HG02759 (cell line): ENCODE measurements around the gene MRGPRD.
"Not testable (repeated sequence)": the region's sequence is repeated elsewhere in the genome, so short reads cannot be mapped to it uniquely, and the experiment has no call there.

ENCODE experiments used
- ATAC-seq: cut with Tn5 transposase; IDR thresholded peaks from one replicate; pipeline ENCODE4 v1.9.1; 2021; ENCODE audit warnings: mild to moderate bottlenecking, moderate library complexity; ENCODE audit not compliant: unreplicated experiment

The MRGPRD gene

GRCh38 chr11:69006816-69007215, 26.0 kb upstream of the MRGPRD start:
- no peak for ATAC-seq

- ATAC-seq: no peak
Measured at GRCh38 chr11:69005631-69006368, 25.0 kb upstream of the MRGPRD start.

GRCh38 chr11:69005183-69005630, 24.4 kb upstream of the MRGPRD start:
- no peak for ATAC-seq

- no peak for ATAC-seq
Measured at GRCh38 chr11:69004411-69005182, 23.8 kb upstream of the MRGPRD start.

GRCh38 chr11:69003866-69004367, 23.1 kb upstream of the MRGPRD start:
- ATAC-seq: no peak

- no peak for ATAC-seq
Measured at GRCh38 chr11:69003301-69003865, 22.6 kb upstream of the MRGPRD start.

DNA sequence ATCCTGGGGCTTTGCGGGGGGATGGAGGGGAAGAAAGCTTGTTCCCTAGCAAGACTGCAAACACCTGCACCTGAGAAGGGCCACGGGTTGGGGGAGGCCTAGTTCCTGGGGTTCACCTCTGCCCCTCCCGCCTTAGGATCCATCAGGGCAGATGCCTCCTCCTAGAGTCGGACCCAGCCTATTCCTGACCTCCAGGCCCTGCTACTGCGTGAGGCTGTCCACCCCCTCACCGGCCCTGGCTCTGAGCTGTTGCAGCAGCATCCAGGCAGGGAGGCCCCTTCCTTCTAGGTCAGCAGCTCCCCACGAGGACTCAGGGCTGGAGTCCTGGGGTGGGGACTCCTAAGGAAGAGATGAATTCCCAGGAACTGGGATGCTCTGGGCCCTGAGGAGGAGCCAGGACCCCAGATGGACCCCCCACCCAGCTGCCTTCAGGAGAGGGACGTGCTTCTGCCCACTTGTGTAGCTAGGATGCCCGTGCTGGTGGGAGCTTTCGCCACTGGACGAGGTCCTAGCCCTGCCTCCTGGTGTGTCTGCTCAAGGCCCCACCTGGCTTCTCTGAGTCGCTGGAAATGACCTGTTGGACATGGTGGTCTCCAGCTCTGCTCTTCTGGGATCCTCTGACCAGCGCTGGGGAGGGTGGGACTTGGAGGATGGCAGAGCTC, 21.9 kb upstream of the MRGPRD start:
- ATAC-seq: no peak

DNA sequence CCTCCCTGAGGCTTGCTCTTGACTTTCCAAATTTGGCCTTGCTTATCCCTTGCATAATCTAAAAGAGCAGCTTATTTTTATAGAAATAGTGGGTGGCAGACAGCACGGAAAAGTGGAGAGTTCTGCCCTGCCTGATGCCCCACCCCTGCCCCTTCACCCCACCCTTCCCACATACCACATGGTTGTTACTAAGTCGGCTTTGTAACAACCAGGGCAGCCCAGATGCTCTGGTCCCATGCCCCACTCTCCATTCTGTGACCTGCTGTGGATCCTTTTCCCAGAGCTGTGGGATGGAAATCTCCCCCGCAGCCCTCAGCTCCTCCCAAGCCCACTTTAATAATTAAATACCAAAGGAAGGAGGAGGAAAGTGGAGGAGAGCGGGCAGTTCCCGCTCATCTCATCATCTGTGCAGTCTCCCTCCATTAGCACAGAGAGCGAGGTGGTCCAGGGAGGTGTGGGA, 21.4 kb upstream of the MRGPRD start:
- ATAC-seq: no peak

DNA sequence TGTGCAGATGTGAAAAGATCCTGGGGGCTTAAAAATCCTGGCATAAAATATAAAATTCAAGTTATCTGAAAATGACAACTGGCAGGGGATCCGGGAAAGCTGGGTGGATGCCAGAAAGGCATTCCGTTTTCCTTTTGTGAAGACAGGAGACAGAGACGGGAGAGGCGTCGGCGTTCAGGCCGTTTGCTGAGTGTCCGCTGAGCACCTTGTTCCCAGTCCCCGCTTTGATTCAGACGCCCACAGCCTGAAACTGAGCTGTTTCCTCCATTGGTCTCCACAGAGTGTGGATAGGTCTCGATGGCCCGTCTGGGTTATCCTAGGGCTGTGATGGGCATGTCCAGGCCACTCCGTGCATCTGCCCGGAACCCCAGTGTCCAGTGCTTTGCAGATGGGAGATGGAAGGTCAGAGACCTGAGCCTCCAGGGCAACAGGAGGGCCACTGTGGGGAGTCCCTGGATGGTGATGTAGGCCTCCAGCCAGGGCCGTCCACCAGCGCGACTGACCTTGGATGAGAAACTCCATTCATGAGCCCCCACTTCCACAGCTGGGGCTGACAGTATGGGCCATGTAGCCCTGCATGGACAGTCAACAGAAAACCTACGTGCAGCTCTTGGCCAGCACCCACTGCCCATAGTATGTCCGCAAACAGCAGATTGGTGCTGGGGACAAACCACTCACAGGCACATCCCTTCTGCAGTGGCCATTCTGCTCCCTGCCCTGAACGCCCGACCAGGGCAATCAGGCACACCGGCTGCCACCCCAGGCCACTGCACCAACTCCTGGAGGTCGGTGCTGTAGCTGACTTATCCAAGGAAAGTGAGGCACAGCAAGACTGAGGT, 20.7 kb upstream of the MRGPRD start:
- ATAC-seq: no peak

- ATAC-seq: no peak
Measured at GRCh38 chr11:69000831-69001242, 20.1 kb upstream of the MRGPRD start.

- no peak for ATAC-seq
Measured at GRCh38 chr11:69000391-69000790, 19.6 kb upstream of the MRGPRD start.

DNA sequence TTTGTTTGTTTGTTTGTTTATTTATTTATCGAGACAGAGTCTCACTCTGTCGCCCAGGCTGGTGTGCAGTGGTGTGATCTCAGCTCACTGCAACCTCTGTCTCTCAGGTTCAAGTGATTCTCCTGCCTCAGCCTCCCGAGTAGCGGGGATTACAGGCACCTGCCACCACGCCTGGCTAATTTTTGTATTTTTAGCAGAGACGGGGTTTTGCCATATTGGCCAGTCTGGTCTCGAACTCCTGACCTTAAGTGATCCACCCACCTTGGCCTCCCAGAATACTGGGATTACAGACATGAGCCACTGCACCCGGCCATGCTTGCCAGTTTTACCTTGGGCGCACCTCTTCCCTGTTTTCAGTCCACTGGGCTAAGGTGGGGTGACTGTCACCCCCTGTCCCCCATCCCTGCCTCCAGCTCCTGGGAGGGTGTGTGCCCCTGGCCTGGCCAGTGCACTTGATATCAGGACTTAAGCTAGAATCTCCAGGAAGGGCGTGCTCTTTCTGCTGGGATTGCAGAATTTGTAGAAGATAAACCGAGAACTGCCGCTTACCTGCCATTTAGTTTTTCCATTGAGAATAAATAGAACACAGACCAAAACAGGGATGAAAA, 19.1 kb upstream of the MRGPRD start:
- ATAC-seq: not testable (repeated sequence)

DNA sequence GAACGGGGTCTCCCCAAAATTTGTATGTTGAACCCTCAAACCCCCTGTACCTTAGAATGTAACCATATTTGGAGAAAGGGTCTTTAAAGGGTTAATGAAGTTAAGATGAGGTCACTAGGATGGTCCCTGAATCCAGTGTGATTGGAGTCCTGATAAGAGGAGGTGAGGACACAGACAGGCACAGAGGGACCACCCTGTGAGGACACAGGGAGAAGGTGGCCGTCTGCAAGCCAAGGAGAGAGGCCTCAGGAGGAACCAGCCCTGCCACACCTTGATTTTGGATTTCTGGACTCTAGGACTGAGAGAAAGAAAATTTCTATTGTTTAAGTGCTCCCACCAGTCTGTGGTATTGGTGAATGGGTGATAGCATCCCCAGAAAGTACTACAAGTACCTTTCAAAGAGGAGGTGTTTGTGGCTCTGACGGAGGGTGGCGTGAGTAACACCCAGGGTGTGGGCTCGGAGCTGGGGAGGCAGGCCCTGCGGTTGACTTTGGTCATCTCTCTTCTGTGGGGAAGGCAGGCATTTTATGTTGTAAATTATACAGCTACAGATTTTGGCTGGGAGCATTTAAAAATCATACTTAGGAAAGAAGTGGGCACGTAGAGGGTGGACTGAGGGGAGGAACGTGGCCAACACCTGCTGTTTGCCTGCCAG, 18.4 kb upstream of the MRGPRD start:
- ATAC-seq: no peak

DNA sequence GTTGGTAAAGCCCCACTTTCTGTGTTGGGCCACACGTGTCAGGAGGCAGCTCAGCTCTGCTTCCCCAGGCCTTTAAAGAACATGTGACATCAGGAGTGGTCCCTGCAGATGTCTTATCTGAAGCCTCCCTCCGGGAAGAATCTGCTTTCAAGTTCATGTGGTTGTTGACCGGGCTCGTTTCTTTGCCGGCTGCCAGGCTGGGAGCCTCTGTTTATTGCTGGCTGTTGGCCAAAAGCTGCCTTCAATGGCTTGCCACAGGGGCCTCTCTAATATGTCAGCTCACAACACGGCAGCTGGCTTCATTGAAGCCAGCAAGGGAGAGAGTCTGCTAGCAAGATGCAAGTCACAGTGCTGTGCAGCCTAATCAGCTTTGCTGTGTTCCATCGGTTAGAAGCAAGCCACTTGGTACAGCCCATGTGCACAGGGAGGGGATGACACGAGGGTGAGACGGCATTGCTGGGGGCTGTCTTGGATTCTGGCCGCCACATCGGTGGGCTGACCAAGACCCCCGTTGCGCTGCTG, 17.7 kb upstream of the MRGPRD start:
- ATAC-seq: no peak

GRCh38 chr11:68997995-68998348, 17.2 kb upstream of the MRGPRD start:
- ATAC-seq: no peak

DNA sequence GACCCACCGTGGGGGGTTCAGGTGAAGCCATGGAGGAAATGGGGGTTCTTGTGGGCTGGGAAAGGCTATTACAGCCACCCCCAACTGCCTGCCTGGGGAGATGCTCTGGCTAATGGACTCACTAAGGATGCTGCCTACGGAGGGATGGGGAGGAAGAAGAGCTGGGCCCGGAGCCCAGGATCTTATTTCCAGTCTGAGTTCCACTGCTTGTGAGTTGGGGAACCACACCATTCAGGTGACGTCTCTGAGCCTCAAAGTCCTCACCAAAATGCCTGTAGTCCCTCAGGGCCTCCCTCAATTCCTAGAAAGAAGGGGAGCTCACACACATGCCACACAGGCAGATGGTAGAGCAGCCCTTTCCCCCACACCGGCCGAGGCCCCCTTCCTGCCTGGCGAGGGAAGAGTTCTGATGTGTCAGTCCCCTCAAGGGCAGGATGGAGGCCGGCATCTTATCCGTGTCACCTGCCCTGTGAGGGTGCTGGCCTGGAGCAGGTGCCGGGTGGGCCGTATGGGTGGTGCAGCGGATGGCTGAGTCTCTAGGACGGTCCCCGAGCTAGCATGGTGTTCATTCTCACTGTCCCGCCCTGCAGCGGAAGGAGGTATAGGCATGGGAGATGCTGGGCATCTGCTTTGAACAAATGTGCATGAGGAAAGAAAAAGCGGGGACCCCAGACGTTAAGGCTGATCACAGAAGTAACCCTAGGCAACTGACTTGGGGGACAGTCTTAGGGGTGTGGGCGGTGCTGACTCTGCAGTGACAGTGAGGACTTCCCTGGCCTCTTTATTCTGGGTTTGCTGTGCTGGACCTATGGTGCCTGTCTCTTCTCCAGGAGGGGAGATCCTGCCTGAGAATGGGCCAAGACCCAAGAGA, 16.6 kb upstream of the MRGPRD start:
- ATAC-seq: no peak

GRCh38 chr11:68996376-68997123, 15.8 kb upstream of the MRGPRD start:
- ATAC-seq: no peak
